Measurements from ENCODE around the gene NTSR2.

Gene NTSR2

DNA sequence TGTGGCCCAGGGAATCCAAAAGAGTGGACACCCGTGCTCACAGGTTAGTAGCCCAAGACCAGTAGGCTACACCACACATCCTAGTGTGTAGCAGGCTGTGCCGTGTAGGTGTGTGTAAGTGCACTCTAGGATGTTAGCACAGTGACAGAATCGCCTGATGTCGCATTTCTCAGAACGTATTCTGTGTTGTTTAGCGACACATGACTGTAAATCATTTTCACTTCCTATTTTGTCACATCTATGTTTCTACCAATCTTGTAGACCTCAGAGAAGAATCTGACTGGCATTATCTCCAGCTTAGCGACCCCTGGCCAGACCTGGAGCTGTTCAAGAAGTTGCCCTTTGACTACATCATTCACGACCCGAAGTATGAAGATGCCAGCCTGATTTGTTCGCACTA, 45.1 kb downstream of the NTSR2 start:
- Histone ChIP-seq H3K9me2 (replicated peaks; ENCODE audit: control insufficient read depth, low read length) (no peaks in the 10 kb centered on the region), H3K27me3 (ENCODE audit: control insufficient read depth, low read length) (peaks cover 9% of the 10 kb centered on the region), H3K27ac (ENCODE audit: low read depth, low read length) (no peak overlapping the region), H3K9me3 (ENCODE audit: control insufficient read depth, insufficient read depth, low read length) (no peaks in the 10 kb centered on the region), H3K36me3 (ENCODE audit: control insufficient read depth, low read length) (no peaks in the 10 kb centered on the region), H3K4me3 (ENCODE audit: low read length) (no peak overlapping the region), H3K4me2 (ENCODE audit: low read length) (no peak overlapping the region), H3K4me1 (ENCODE audit: control insufficient read depth, low read length) (no peaks in the 10 kb centered on the region), H4K20me1 (ENCODE audit: control insufficient read depth, insufficient read depth, low read depth, low read length) (no peaks in the 10 kb centered on the region), H3F3A (ENCODE audit: control insufficient read depth, insufficient read depth) (no peaks in the 10 kb centered on the region), H3K79me2 (ENCODE audit: control insufficient read depth, low read length) (no peaks in the 10 kb centered on the region)
- TF ChIP-seq EZH2phosphoT487 (IDR thresholded peaks at IDR 0.05; ENCODE audit: borderline replicate concordance, low read length): no peak
- TF ChIP-seq, protein P1, sequence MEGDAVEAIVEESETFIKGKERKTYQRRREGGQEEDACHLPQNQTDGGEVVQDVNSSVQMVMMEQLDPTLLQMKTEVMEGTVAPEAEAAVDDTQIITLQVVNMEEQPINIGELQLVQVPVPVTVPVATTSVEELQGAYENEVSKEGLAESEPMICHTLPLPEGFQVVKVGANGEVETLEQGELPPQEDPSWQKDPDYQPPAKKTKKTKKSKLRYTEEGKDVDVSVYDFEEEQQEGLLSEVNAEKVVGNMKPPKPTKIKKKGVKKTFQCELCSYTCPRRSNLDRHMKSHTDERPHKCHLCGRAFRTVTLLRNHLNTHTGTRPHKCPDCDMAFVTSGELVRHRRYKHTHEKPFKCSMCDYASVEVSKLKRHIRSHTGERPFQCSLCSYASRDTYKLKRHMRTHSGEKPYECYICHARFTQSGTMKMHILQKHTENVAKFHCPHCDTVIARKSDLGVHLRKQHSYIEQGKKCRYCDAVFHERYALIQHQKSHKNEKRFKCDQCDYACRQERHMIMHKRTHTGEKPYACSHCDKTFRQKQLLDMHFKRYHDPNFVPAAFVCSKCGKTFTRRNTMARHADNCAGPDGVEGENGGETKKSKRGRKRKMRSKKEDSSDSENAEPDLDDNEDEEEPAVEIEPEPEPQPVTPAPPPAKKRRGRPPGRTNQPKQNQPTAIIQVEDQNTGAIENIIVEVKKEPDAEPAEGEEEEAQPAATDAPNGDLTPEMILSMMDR (IDR thresholded peaks at IDR 0.05; ENCODE audit: low read depth, low read length, poor library complexity, severe bottlenecking): no peak

DNA sequence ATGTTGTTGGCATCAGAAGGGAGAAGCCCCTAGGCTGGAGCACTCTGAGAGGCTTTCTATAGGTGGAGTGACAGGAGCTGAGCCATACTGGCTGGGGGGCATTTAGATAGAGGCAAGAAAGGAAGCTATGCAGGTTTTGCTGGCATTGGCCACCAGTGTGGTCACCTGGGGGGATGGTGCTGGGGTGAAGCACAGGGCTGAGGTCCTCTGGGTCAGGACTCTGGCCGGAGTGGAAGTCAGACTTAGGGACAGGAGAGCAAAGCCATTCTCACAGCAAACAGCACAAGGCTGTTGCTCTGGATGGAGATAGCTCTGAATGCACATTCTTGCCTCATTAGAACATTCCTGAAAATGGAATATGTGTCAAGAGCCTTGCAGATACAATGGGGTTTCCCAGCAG, 47.4 kb downstream of the NTSR2 start:
- no peaks in the 10 kb centered on the region for H3F3A ChIP-seq (ENCODE audit: control insufficient read depth, insufficient read depth)
- peaks cover 9% of the 10 kb centered on the region for H3K27me3 ChIP-seq (ENCODE audit: control insufficient read depth, low read length)
- no peaks in the 10 kb centered on the region for H3K9me3 ChIP-seq (ENCODE audit: control insufficient read depth, insufficient read depth, low read length)
- TF ChIP-seq EZH2phosphoT487 (IDR thresholded peaks at IDR 0.05; ENCODE audit: borderline replicate concordance, low read length): no peak
- TF ChIP-seq, protein P1 (IDR thresholded peaks at IDR 0.05; ENCODE audit: low read depth, low read length, poor library complexity, severe bottlenecking): no peak
- H3K79me2 ChIP-seq (ENCODE audit: control insufficient read depth, low read length): no peaks in the 10 kb centered on the region
- H3K4me3 ChIP-seq (ENCODE audit: low read length): no peak overlapping the region
- no peaks in the 10 kb centered on the region for H4K20me1 ChIP-seq (ENCODE audit: control insufficient read depth, insufficient read depth, low read depth, low read length)
- H3K27ac ChIP-seq (ENCODE audit: low read depth, low read length): no peak overlapping the region
- H3K4me2 ChIP-seq (ENCODE audit: low read length): no peak overlapping the region
- H3K36me3 ChIP-seq (ENCODE audit: control insufficient read depth, low read length): no peaks in the 10 kb centered on the region
- H3K4me1 ChIP-seq (ENCODE audit: control insufficient read depth, low read length): no peaks in the 10 kb centered on the region
- no peaks in the 10 kb centered on the region for H3K9me2 ChIP-seq (replicated peaks; ENCODE audit: control insufficient read depth, low read length)

DNA sequence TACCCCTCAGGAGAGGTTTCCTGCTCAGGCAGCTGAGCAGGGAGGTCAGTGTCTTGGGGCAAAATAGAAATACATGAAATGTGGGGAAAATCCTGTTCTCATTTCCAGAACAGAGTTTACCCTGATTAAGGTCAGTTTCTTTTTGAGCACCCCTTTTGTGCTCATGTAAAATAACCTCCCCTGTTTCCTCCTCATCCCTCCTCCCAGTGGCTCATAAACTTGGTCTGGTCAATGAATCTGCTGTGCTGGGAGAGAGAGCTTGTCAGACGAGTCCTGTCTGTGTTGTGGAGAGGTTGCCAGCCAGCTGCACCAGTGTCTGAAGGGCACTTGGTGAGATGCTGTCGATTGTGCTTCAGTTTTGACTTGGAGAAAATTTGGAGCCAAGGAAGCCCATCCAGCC, 48.6 kb downstream of the NTSR2 start:
- Histone ChIP-seq H3K4me3 (ENCODE audit: low read length) (no peak overlapping the region), H3F3A (ENCODE audit: control insufficient read depth, insufficient read depth) (no peaks in the 10 kb centered on the region), H4K20me1 (ENCODE audit: control insufficient read depth, insufficient read depth, low read depth, low read length) (no peaks in the 10 kb centered on the region), H3K79me2 (ENCODE audit: control insufficient read depth, low read length) (no peaks in the 10 kb centered on the region), H3K27ac (ENCODE audit: low read depth, low read length) (no peak overlapping the region), H3K9me3 (ENCODE audit: control insufficient read depth, insufficient read depth, low read length) (no peaks in the 10 kb centered on the region), H3K9me2 (replicated peaks; ENCODE audit: control insufficient read depth, low read length) (no peaks in the 10 kb centered on the region), H3K36me3 (ENCODE audit: control insufficient read depth, low read length) (no peaks in the 10 kb centered on the region), H3K4me2 (ENCODE audit: low read length) (no peak overlapping the region), H3K27me3 (ENCODE audit: control insufficient read depth, low read length) (peaks cover 9% of the 10 kb centered on the region), H3K4me1 (ENCODE audit: control insufficient read depth, low read length) (no peaks in the 10 kb centered on the region)
- TF ChIP-seq, protein P1 (IDR thresholded peaks at IDR 0.05; ENCODE audit: low read depth, low read length, poor library complexity, severe bottlenecking): no peak
- TF ChIP-seq EZH2phosphoT487 (IDR thresholded peaks at IDR 0.05; ENCODE audit: borderline replicate concordance, low read length): no peak

DNA sequence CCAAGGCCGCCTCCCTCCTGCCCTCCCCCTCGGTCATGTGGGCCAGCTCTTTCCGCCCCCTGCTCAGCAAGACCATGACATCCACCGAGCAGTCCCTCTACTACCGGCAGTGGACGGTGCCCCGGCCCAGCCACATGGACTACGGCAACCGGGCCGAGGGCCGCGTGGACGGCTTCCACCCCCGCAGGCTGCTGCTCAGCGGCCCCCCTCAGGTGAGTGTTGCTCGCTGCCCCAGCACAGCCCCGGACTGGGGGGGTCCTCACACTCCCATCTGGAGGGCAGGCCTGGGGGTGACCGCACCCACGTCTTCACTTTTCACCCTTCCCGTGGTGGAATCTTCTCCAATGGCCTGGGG, 51.3 kb downstream of the NTSR2 start:
- Histone ChIP-seq H3K27ac (ENCODE audit: low read depth, low read length) (no peak overlapping the region), H3K4me1 (ENCODE audit: control insufficient read depth, low read length) (no peaks in the 10 kb centered on the region), H3K4me2 (ENCODE audit: low read length) (no peak overlapping the region), H3K4me3 (ENCODE audit: low read length) (no peak overlapping the region), H4K20me1 (ENCODE audit: control insufficient read depth, insufficient read depth, low read depth, low read length) (no peaks in the 10 kb centered on the region), H3F3A (ENCODE audit: control insufficient read depth, insufficient read depth) (no peaks in the 10 kb centered on the region), H3K27me3 (ENCODE audit: control insufficient read depth, low read length) (no peaks in the 10 kb centered on the region), H3K9me2 (replicated peaks; ENCODE audit: control insufficient read depth, low read length) (no peaks in the 10 kb centered on the region), H3K36me3 (ENCODE audit: control insufficient read depth, low read length) (no peaks in the 10 kb centered on the region), H3K9me3 (ENCODE audit: control insufficient read depth, insufficient read depth, low read length) (no peaks in the 10 kb centered on the region), H3K79me2 (ENCODE audit: control insufficient read depth, low read length) (no peaks in the 10 kb centered on the region)
- TF ChIP-seq EZH2phosphoT487 (IDR thresholded peaks at IDR 0.05; ENCODE audit: borderline replicate concordance, low read length): no peak
- TF ChIP-seq, protein P1 (IDR thresholded peaks at IDR 0.05; ENCODE audit: low read depth, low read length, poor library complexity, severe bottlenecking): no peak

All from DOHH2 (cell line).